HG03457 (cell line): ENCODE results near the gene AGMO.

Experiments
- ATAC-seq: cut with Tn5 transposase; IDR thresholded peaks from one replicate; pipeline ENCODE4 v1.9.1; 2021; ENCODE audit warnings: moderate number of reproducible peaks; ENCODE audit not compliant: unreplicated experiment

Gene AGMO

GRCh38 chr7:15402436-15403136, 159.2 kb downstream of the AGMO start:
- ATAC-seq, result no peak

DNA sequence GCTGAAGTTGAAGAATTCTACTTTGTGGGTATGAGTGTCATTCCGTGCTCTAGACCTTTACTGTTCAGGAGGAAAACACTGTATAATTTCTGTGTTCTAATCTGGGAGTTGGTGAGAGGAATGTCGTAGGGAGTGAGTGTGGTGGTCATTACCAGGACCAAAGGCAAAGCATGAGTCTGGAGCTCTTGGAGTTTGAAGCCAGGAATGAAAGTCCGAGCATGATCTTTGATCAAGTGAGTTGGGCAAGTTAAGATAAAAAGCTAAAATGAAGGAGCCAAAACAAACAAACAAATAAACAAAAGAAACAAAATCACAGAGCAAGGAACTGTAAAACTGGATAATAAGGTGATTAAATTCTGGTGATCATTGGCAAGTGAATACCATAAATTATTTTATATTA, 161.4 kb downstream of the AGMO start:
- no peak for ATAC-seq

DNA sequence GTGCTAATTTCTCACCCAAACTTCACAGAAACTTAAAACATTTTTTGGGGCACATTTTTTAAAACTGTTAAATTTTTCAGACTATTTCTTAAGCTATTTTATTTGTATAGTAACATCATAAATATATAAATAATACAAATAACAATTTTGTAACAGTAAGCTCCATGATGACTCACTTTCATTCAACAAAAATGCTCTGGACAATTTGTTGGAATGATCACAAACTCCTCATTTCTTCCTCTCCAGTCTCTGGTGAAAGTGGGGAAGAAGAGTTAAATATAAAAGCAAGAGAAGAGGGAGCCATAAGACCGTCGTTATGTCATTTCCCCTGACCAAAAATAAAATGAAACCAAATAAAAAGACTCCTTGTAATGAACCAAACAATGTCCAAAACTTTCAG, 162.4 kb downstream of the AGMO start:
- ATAC-seq, result no peak

GRCh38 chr7:15397922-15398760, 163.7 kb downstream of the AGMO start:
- no peak for ATAC-seq

GRCh38 chr7:15397159-15397550, 164.7 kb downstream of the AGMO start:
- no peak for ATAC-seq

GRCh38 chr7:15396210-15397158, 165.3 kb downstream of the AGMO start:
- ATAC-seq, result no peak

DNA sequence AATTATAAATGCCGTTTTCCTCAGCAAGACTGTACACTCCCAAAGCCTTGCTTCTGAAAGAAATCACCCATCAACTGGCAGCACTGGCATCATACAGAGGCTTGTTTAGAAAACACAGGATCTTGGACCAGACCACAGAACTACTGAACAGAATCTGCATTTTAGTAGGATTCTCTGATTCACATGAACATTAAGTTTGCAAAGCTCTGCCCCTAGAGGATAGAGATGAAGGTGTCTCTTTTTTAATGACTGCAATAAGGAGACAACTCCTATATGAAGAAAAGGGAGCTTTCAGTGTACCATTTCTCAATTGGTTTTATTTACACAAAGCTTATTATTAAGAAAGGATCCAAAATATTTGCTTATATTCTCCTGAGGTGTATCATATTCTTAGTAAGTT, 172.7 kb downstream of the AGMO start:
- no peak for ATAC-seq

GRCh38 chr7:15378494-15379145, 183.2 kb downstream of the AGMO start:
- no peak for ATAC-seq

GRCh38 chr7:15376600-15376999, 185.2 kb downstream of the AGMO start:
- ATAC-seq, result no peak

GRCh38 chr7:15370441-15370840, 191.4 kb downstream of the AGMO start:
- no peak for ATAC-seq

DNA sequence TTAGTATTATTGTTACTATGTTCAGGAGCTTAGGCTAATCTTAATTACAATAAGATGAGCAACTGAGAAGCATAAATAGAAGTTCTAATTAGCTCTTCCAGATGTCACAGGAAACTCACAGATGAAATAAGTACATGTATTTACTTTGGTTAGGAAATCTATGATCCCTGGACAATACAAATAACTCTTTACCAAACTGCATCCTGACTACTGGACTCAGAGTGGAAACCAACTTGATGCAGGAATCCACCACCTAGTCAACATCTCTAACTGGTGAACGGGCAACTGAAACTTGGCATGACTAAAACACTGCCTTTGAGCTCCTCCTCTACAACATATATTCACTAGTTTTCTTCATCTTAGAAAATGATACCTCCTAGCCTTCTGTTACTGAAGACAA, 193.2 kb downstream of the AGMO start:
- ATAC-seq, result no peak

DNA sequence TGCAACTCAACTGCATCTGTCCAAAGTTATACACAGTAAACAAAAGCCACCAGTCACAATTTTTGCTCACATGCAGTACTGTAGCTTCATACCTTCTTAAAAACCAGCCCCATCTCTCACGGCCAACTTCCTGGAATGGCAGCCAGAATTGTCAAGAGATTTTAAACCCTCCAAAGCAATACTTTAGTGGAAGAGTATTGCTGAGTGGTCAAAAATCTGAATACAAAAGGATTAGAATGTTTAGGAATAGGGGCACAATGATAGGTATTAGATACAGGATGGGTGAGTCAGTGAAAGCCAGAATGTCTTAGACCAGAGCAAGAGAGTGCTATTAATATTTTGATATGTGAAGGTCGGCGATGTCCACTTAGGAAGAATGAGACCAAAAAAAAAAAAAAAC, 193.9 kb downstream of the AGMO start:
- no peak for ATAC-seq

DNA sequence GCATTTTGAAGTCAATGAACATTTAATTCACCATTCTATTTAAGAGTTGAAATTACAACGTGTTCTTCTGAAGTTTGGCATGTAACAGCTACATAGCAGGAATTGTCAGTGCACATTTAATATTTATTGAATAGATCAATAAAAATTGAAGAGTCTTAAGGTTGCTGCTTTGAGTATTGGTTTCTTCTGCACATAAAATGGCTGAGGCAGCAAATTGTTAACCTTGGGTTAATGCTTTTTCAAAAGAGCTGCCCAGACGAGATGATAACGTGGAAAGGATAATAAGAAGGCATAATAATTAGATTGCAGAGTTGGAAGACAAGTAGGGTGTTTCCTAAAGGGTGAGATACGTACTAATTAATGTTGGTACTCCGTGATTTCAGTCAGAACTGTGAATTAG, 203.7 kb downstream of the AGMO start:
- ATAC-seq, result no peak

DNA sequence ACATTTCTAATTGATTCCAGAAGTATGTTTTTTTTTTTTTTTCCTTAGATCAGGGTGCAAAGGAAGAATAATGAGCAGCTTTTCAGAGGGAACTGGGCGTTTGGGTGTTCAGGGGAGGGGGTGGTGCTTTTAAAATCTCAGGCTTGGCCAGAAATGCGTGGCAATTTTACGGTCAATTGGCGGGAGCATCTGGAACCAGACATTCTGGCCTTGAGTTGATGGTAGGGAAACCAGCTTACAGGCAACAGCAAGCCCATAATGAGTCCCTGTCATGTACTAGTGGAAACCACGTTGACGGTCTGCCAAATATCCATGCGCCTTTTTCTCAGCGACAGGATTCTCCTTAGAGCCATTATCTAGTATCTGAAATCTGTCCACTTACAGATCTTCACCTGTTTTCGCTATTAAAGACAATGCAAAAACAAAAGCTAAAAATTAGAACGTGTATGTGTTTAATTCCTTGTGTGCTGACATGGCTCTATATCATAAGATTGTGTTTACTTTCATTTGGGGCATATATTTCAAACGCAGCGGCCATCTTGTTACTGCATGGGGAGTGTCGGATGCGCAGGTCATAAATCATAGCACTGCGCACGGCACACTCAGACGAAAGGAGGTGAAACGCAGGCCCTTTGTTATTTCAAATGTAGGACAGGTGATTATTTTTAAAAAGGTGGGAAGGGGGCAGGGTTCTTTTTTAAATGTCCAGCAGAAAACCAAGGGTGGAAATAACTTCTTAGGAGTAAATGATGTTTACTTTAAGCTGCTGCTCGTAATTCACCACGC, 209.2 kb downstream of the AGMO start:
- ATAC-seq, result no peak

- ATAC-seq, result no peak
Measured at GRCh38 chr7:15345216-15345615, 216.6 kb downstream of the AGMO start.

- ATAC-seq, result no peak
Measured at GRCh38 chr7:15341817-15342216, 220.0 kb downstream of the AGMO start.

GRCh38 chr7:15336146-15336545, 225.7 kb downstream of the AGMO start:
- ATAC-seq, result no peak

DNA sequence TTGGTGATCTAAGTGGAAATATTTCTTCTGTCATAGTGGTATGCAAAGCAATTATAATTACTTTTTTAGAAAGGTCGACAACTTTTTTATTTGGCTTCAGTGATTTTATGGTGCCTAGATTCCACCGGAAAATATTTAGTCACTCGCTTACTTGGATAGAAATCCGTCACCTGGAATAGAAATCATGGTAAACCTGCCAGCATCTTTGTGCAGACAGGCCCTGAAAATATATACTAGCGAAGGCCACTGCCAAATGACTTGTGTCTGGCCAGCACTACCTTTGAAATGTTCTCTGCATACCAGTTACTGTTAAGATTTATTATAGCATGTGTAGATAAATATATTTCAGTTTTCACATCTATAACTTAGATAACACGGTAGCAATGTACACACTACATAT, 226.4 kb downstream of the AGMO start:
- no peak for ATAC-seq

- no peak for ATAC-seq
Measured at GRCh38 chr7:15334536-15335263, 227.1 kb downstream of the AGMO start.
